Liver (tissue), 9 donors: ENCODE results near the gene BRIP1. TPM values are rescaled to one million over a fixed set of nuclear protein-coding genes. Genes with fewer than 3 reads are reported as not detected.

Experiments
- DNase-seq: peaks from one replicate; pipeline ENCODE4 v3.0.0-alpha.2; 2017; ENCODE audit warnings: low spot score
- H3K27ac ChIP-seq, 2 donors: one replicate each; pipeline ENCODE4 v1.7.0; 2013; ENCODE audit warnings: inconsistent platforms in 2 of 2, low read length in 2 of 2, control low read depth in 1 of 2, low read depth in 1 of 2, mild to moderate bottlenecking in 1 of 2
- H3K27me3 ChIP-seq, 4 donors: one replicate each; pipeline versions ENCODE4 v1.6.1 to v1.7.0; 2013; ENCODE audit warnings: low read length in 3 of 4, inconsistent platforms in 1 of 4, mild to moderate bottlenecking in 1 of 4, moderate library complexity in 1 of 4; ENCODE audit not compliant: control insufficient read depth in 4 of 4, insufficient read depth in 4 of 4
- H3K36me3 ChIP-seq, 4 donors: one replicate each; pipeline versions ENCODE4 v1.6.1 to v1.7.0; 2013; ENCODE audit warnings: low read length in 3 of 4, mild to moderate bottlenecking in 3 of 4, low read depth in 1 of 4, moderate library complexity in 1 of 4; ENCODE audit not compliant: control insufficient read depth in 4 of 4, insufficient read depth in 3 of 4
- H3K4me1 ChIP-seq, 4 donors: one replicate each; pipeline versions ENCODE4 v1.6.1 to v1.7.0; 2013; ENCODE audit warnings: low read length in 3 of 4, mild to moderate bottlenecking in 3 of 4, moderate library complexity in 1 of 4; ENCODE audit not compliant: control insufficient read depth in 4 of 4, insufficient read depth in 4 of 4
- H3K4me3 ChIP-seq, 3 donors: one replicate each; pipeline versions ENCODE4 v1.6.1 to v1.7.0; 2013; ENCODE audit warnings: low read length in 3 of 3, control low read depth in 1 of 3, low read depth in 1 of 3, mild to moderate bottlenecking in 1 of 3
- H3K9ac ChIP-seq, 2 donors: one replicate each; pipeline ENCODE4 v1.7.0; 2013; ENCODE audit warnings: low read length in 2 of 2, mild to moderate bottlenecking in 2 of 2, moderate library complexity in 2 of 2, control low read depth in 1 of 2, low read depth in 1 of 2
- H3K9me3 ChIP-seq, 4 donors: one replicate each; pipeline versions ENCODE4 v1.6.1 to v1.7.0; 2013; ENCODE audit warnings: low read length in 3 of 4; ENCODE audit not compliant: control insufficient read depth in 4 of 4
- ATF3 ChIP-seq: IDR thresholded peaks from 2 replicates; pipeline ENCODE4 v1.6.1; 2016; ENCODE audit warnings: antibody characterized with exemption
- CTCF ChIP-seq: fragments of 150-350 bp; IDR thresholded peaks from 2 replicates; pipeline ENCODE4 v1.5.1; 2017; ENCODE audit warnings: improper control_type of control experiment, low read depth, low read length; ENCODE audit not compliant: missing input control
- EGR1 ChIP-seq, 2 donors: IDR thresholded peaks; 2 replicates each; pipeline ENCODE4 v1.6.1; 2016 to 2018; ENCODE audit warnings: antibody characterized with exemption in 2 of 2, low read depth in 2 of 2
- FOXA1 ChIP-seq: IDR thresholded peaks from 2 replicates; pipeline ENCODE4 v1.6.1; 2016; ENCODE audit warnings: antibody characterized with exemption
- GABPA ChIP-seq, 2 donors: IDR thresholded peaks in 1 of 2; conservative IDR thresholded peaks in 1 of 2; 2 replicates each; pipeline ENCODE4 v1.6.1; 2016; ENCODE audit warnings: antibody characterized with exemption in 2 of 2, mild to moderate bottlenecking in 1 of 2, moderate library complexity in 1 of 2
- HNF4A ChIP-seq, 2 donors: conservative IDR thresholded peaks; 2 replicates each; pipeline ENCODE4 v1.6.1; 2016; ENCODE audit warnings: antibody characterized with exemption in 2 of 2, mild to moderate bottlenecking in 2 of 2
- HNF4G ChIP-seq: IDR thresholded peaks from 2 replicates; pipeline ENCODE4 v1.6.1; 2016; ENCODE audit warnings: antibody characterized with exemption
- JUND ChIP-seq, 2 donors: IDR thresholded peaks; 2 replicates each; pipeline ENCODE4 v1.6.1; 2016; ENCODE audit warnings: antibody characterized with exemption in 2 of 2
- REST ChIP-seq: IDR thresholded peaks from 2 replicates; pipeline ENCODE4 v1.6.1; 2016; ENCODE audit warnings: antibody characterized with exemption, mild to moderate bottlenecking
- RXRA ChIP-seq, 2 donors: IDR thresholded peaks; 2 replicates each; pipeline ENCODE4 v1.6.1; 2017 to 2018; ENCODE audit warnings: antibody characterized with exemption in 2 of 2, mild to moderate bottlenecking in 1 of 2
- SP1 ChIP-seq: IDR thresholded peaks from 2 replicates; pipeline ENCODE4 v1.6.1; 2018; ENCODE audit warnings: antibody characterized with exemption, mild to moderate bottlenecking
- ZBTB33 ChIP-seq: IDR thresholded peaks from 2 replicates; pipeline ENCODE4 v1.6.1; 2016; ENCODE audit warnings: antibody characterized with exemption
- WGBS: extraction: QIAGEN DNeasy Blood & Tissue Kit; methylation state at CpG from one replicate; pipeline ENCODE4 v1.1.7; 2013; 5-methylcytosine and 5-hydroxymethylcytosine counted together
- polyA plus RNA-seq, 2 donors: library from polyadenylated mRNA; stranded (reverse) in 1 of 2; unstranded in 1 of 2; fragments of 200-250 nt in 1 of 2; fragments of >200 nt in 1 of 2; fragmentation: Nextera tagmentation in 1 of 2; extraction: Ambion mirVana in 1 of 2; gene quantifications; one replicate each; pipeline versions ENCODE4 v1.2.1 to v1.2.3, GENCODE V29; 2013 to 2015
- total RNA-seq, 2 donors: library from RNA; depleted of rRNA; stranded (reverse); fragments of >200 nt; gene quantifications; one replicate each; pipeline ENCODE4 v1.2.3, GENCODE V29; 2014
- donor health status: healthy.
- donor health status: healthy.
- donor health status: healthy.
- donor health status: healthy.
- donor health status: healthy.

BRIP1 gene
- total and polyA plus RNA-seq, 4 donors, result 0.24 to 10.3 (median 0.90) TPM

GRCh38 chr17:61764846-61765245 lies 98.5 kb downstream of the BRIP1 start:
- WGBS, result 94% methylated on average over 1 of the region's 1 CpG
- H3K4me1 ChIP-seq, result no peaks in the 10 kb centered on the region
- DNase-seq, result no peak
- H3K9me3 ChIP-seq, result no peaks in the 10 kb centered on the region
- TF ChIP-seq ZBTB33, result no peak
- TF ChIP-seq GABPA (IDR thresholded peaks at IDR 0.05 in 1 of 2, conservative IDR thresholded peaks at IDR 0.05 in 1 of 2), result no peak
- TF ChIP-seq FOXA1, result no peak
- no peak for TF ChIP-seq HNF4A (conservative IDR thresholded peaks at IDR 0.05)
- no peak for TF ChIP-seq SP1
- no peak for TF ChIP-seq REST
- TF ChIP-seq HNF4G, result no peak
- no peak for TF ChIP-seq ATF3
- H3K4me3 ChIP-seq, result no peak overlapping the region
- H3K27ac ChIP-seq, result no peak overlapping the region
- no peak overlapping the region for H3K9ac ChIP-seq
- no peaks in the 10 kb centered on the region for H3K27me3 ChIP-seq
- H3K36me3 ChIP-seq, result no peaks in the 10 kb centered on the region

GRCh38 chr17:61761827-61762226 lies 101.5 kb downstream of the BRIP1 start:
- 92% methylated on average over 2 of the region's 2 CpGs for WGBS
- no peak overlapping the region for H3K27ac ChIP-seq
- TF ChIP-seq ZBTB33, result no peak
- no peak overlapping the region for H3K4me3 ChIP-seq
- no peaks in the 10 kb centered on the region for H3K27me3 ChIP-seq
- H3K9me3 ChIP-seq, result no peaks in the 10 kb centered on the region
- no peak for DNase-seq
- H3K9ac ChIP-seq, result no peak overlapping the region
- H3K4me1 ChIP-seq, result no peaks in the 10 kb centered on the region
- H3K36me3 ChIP-seq, result no peaks in the 10 kb centered on the region

GRCh38 chr17:61759362-61759761 lies 104.0 kb downstream of the BRIP1 start:
- H3K9ac ChIP-seq, result no peak overlapping the region
- no peak for DNase-seq
- H3K9me3 ChIP-seq, result no peaks in the 10 kb centered on the region
- no peaks in the 10 kb centered on the region for H3K36me3 ChIP-seq
- H3K27ac ChIP-seq, result no peak overlapping the region
- H3K27me3 ChIP-seq, result no peaks in the 10 kb centered on the region
- no peak overlapping the region for H3K4me3 ChIP-seq
- WGBS, result 97% methylated on average over 1 of the region's 1 CpG
- H3K4me1 ChIP-seq, result no peaks in the 10 kb centered on the region
- TF ChIP-seq EGR1 (IDR thresholded peaks at IDR 0.05; ENCODE audit: low read depth in 2 of 2) (no peak), RXRA (IDR thresholded peaks at IDR 0.05) (no peak), HNF4G (no peak), CTCF (no peak), JUND (IDR thresholded peaks at IDR 0.05) (no peak), REST (no peak), SP1 (no peak)
